Stimulated activated CD4-positive, alpha-beta T cell treated with anti-CD3 and anti-CD28 coated beads, TNF-alpha, amount 100 ng/mL, for 4 hours (primary cell): ENCODE measurements around the gene CPSF4.
A peak's percentile ranks its signal among the peaks of the same experiment; 100 is the strongest.
"Not testable (repeated sequence)": the region's sequence is repeated elsewhere in the genome, so short reads cannot be mapped to it uniquely, and the experiment has no call there.

Source experiments
- DNase-seq, 3 experiments: peaks; one replicate each; pipeline ENCODE4 v3.0.0-alpha.2; 2020; ENCODE audit warnings: low read depth in 3 of 3

Gene CPSF4

GRCh38 chr7:99408379-99409191 lies 30.2 kb upstream of the CPSF4 start, which contains the start of the genes BUD31 and PDAP1:
Gene BUD31, plus strand, starts transcription at chr7:99408969. Its CDS starts 2,124 bp downstream, at chr7:99411093.
Gene PDAP1, minus strand, starts transcription at chr7:99408597. Its CDS starts 49 bp downstream, at chr7:99408548.
- DNase-seq = peak; percentile 84 to 93 (median 91)

- no peak for DNase-seq
Observed at GRCh38 chr7:99409192-99409572, 29.6 kb upstream of the CPSF4 start.

- no peak for DNase-seq
Observed at GRCh38 chr7:99409806-99410205, 28.9 kb upstream of the CPSF4 start.

- DNase-seq = no peak
Observed at GRCh38 chr7:99410635-99411034, 28.1 kb upstream of the CPSF4 start.

GRCh38 chr7:99415513-99416127 lies 23.1 kb upstream of the CPSF4 start:
- DNase-seq = not testable (repeated sequence)

GRCh38 chr7:99418260-99418659 lies 20.5 kb upstream of the CPSF4 start:
- no peak for DNase-seq

GRCh38 chr7:99419323-99420021 lies 19.3 kb upstream of the CPSF4 start:
- DNase-seq = no peak

- DNase-seq = no peak
Observed at GRCh38 chr7:99420213-99420612, 18.5 kb upstream of the CPSF4 start.

- DNase-seq = no peak
Observed at GRCh38 chr7:99420986-99421385, 17.8 kb upstream of the CPSF4 start.

GRCh38 chr7:99422186-99422585 lies 16.6 kb upstream of the CPSF4 start:
- no peak for DNase-seq

GRCh38 chr7:99422625-99423024 lies 16.1 kb upstream of the CPSF4 start:
- DNase-seq = no peak

GRCh38 chr7:99424932-99425730 lies 13.6 kb upstream of the CPSF4 start:
- DNase-seq = no peak

- no peak for DNase-seq
Observed at GRCh38 chr7:99428972-99429566, 9.7 kb upstream of the CPSF4 start.

- DNase-seq = no peak
Observed at GRCh38 chr7:99429756-99430155, 9.0 kb upstream of the CPSF4 start.

- not testable (repeated sequence) for DNase-seq
Observed at GRCh38 chr7:99431756-99432540, 6.8 kb upstream of the CPSF4 start.

- DNase-seq = no peak
Observed at GRCh38 chr7:99433158-99433557, 5.6 kb upstream of the CPSF4 start.

- DNase-seq = no peak
Observed at GRCh38 chr7:99437946-99438572, 684 bp upstream of the CPSF4 start.

GRCh38 chr7:99440195-99440594 lies 1.5 kb downstream of the CPSF4 start:
- no peak for DNase-seq

GRCh38 chr7:99446096-99446495 lies 7.4 kb downstream of the CPSF4 start:
- no peak for DNase-seq

- no peak for DNase-seq
Observed at GRCh38 chr7:99447943-99448342, 9.2 kb downstream of the CPSF4 start.
